ENCODE data around the gene IFT74.

Gene IFT74

GRCh38 chr9:26955921-26956859, at the start of gene IFT74:
TSS of gene IFT74 (plus strand) at chr9:26956412. CDS start at chr9:26961968, 5,556 bp downstream.
- DNase-seq (ENCODE audit: low read depth in 1 of 2, low spot score in 1 of 2) = peak; percentile 80 to 84

GRCh38 chr9:26913138-26913668, 43.0 kb upstream of the IFT74 start:
- no peak for DNase-seq (ENCODE audit: low read depth in 1 of 2, low spot score in 1 of 2)

GRCh38 chr9:26919698-26920097, 36.5 kb upstream of the IFT74 start:
- no peak for DNase-seq (ENCODE audit: low read depth in 1 of 2, low spot score in 1 of 2)

- DNase-seq (ENCODE audit: low read depth in 1 of 2, low spot score in 1 of 2) = no peak
Observed at GRCh38 chr9:26925609-26926008, 30.6 kb upstream of the IFT74 start.

- no peak for DNase-seq (ENCODE audit: low read depth in 1 of 2, low spot score in 1 of 2)
Observed at GRCh38 chr9:26928902-26929495, 27.2 kb upstream of the IFT74 start.

- no peak for DNase-seq (ENCODE audit: low read depth in 1 of 2, low spot score in 1 of 2)
Observed at GRCh38 chr9:26935847-26936246, 20.4 kb upstream of the IFT74 start.

GRCh38 chr9:26937816-26938371, 18.3 kb upstream of the IFT74 start:
- no peak for DNase-seq (ENCODE audit: low read depth in 1 of 2, low spot score in 1 of 2)

GRCh38 chr9:26939955-26940711, 16.1 kb upstream of the IFT74 start:
- DNase-seq (ENCODE audit: low read depth in 1 of 2, low spot score in 1 of 2) = no peak

- DNase-seq (ENCODE audit: low read depth in 1 of 2, low spot score in 1 of 2) = no peak
Observed at GRCh38 chr9:26940779-26941178, 15.4 kb upstream of the IFT74 start.

GRCh38 chr9:26945591-26945990, 10.6 kb upstream of the IFT74 start:
- DNase-seq (ENCODE audit: low read depth in 1 of 2, low spot score in 1 of 2) = no peak

GRCh38 chr9:26946753-26947727, 9.2 kb upstream of the IFT74 start, which contains the start of gene PLAA:
TSS of gene PLAA (minus strand) at chr9:26947242. CDS start at chr9:26947045, 197 bp downstream.
- DNase-seq (ENCODE audit: low read depth in 1 of 2, low spot score in 1 of 2) = peak; percentile 64 to 72

- peak in 1 of 2 donors; percentile 10 for DNase-seq (ENCODE audit: low read depth in 1 of 2, low spot score in 1 of 2)
Observed at GRCh38 chr9:26947736-26948135, 8.5 kb upstream of the IFT74 start.

GRCh38 chr9:26949637-26950069, 6.6 kb upstream of the IFT74 start:
- no peak for DNase-seq (ENCODE audit: low read depth in 1 of 2, low spot score in 1 of 2)

GRCh38 chr9:26950521-26950920, 5.7 kb upstream of the IFT74 start:
- no peak for DNase-seq (ENCODE audit: low read depth in 1 of 2, low spot score in 1 of 2)

GRCh38 chr9:26951794-26952193, 4.4 kb upstream of the IFT74 start:
- no peak for DNase-seq (ENCODE audit: low read depth in 1 of 2, low spot score in 1 of 2)

GRCh38 chr9:26954050-26954508, 2.1 kb upstream of the IFT74 start:
- DNase-seq (ENCODE audit: low read depth in 1 of 2, low spot score in 1 of 2) = no peak

- DNase-seq (ENCODE audit: low read depth in 1 of 2, low spot score in 1 of 2) = no peak
Observed at GRCh38 chr9:26955222-26955903, 849 bp upstream of the IFT74 start.

GRCh38 chr9:26956860-26957233, 635 bp downstream of the IFT74 start:
- DNase-seq (ENCODE audit: low read depth in 1 of 2, low spot score in 1 of 2) = no peak

GRCh38 chr9:26971721-26972120, 15.5 kb downstream of the IFT74 start:
- no peak for DNase-seq (ENCODE audit: low read depth in 1 of 2, low spot score in 1 of 2)
